Activated CD4-positive, alpha-beta T cell treated with anti-CD3 and anti-CD28 coated beads for 24 hours (primary cell): ENCODE results near the gene DDX24.

ENCODE experiments used
- DNase-seq, 2 donors: peaks; one replicate each; pipeline ENCODE4 v3.0.0-alpha.2; 2020; ENCODE audit warnings: low read depth in 2 of 2

The DDX24 gene

GRCh38 chr14:94010625-94011024, 70.4 kb downstream of the DDX24 start:
- DNase-seq: no peak

DNA sequence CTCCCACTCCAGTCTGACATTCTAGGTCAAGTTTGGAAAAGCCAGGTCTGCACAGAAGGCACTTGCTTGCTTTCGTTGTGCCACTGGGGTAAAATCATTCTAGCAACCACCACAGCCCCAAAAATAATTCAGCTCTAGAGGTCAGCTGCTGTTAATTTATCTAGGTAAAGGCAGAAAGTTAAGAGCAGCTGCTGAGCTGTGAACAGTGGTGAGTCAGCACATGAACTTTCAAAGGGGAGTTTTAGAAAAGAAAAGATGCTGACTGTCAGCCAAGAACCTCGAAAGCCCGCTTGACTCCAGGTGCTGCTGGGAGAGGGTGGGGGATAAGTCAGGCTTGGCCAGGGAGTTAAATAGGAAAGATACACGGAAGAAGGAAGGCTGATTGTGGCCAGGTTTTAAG, 71.2 kb downstream of the DDX24 start:
- DNase-seq: no peak

GRCh38 chr14:94008234-94008633, 72.8 kb downstream of the DDX24 start:
- DNase-seq: no peak

DNA sequence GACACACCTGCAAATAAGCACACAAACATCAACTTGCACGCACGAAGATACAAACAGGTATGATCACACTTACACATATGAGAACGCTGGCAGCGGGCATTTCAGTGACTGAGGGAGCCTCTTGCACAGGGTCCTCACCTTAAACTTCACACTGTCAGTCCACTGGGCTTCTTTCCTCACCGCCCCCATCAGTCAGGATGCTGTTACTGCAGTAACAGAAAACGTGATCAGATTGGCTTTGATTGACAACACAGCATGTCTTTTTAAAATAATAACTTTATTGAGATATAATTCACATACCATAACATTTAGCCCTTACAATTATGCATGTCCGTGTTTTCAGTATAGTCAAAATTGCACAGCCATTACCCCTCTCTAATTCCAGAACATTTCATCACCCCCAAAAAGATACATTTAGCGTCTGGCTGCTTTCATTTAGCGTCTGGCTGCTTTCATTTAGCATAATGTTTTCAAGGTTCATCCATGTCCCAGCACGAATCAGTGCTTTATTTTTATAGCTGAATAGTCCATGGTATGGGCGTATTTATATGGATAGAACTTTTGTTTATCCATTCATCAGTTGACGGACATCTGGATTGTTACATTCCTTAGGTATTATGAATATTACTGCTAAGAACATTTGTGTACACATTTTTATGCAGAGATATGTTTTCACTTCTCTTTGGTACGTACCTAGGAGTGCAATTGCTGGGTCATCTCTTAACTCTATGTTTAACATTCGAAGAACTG, 75.5 kb downstream of the DDX24 start:
- no peak for DNase-seq

DNA sequence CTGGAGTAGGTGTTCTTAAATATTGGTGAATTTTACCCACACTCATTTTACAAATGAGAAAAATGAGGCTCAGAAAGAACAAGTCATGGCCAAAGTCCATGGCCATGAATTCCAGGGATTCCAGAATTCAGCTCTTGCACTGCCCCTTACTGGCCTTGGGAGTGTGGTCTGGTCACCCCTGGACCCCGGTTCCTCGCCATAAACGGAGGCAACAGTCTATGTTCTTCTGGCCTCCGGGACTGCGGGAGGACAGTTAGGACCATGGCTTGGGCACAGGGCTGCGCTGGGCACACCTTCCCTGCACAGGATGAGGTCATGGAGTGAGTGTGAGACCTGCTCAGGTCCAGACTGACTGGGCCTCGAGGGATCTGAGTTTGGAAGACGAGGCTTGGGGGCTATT, 77.0 kb downstream of the DDX24 start:
- no peak for DNase-seq

DNA sequence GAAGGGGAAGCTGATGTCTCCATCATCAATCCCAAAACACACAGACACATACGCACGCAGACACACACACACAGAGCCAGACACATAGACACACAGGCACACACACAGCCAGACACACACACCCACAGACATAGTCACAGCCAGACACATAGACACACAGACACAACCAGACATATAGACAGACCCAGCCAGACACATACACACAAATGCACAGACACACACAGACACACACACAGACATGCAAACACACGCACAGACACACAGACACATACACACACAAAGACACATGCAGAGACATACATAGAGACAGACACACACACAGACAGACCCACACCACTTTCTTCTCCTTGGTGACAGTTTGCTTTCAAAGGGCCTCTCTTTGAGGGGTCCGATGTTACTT, 77.6 kb downstream of the DDX24 start:
- DNase-seq: no peak

- peak; percentile 49 to 51 for DNase-seq
These were observed 79.3 kb downstream of the DDX24 start for GRCh38 chr14:94001501-94002396.

DNA sequence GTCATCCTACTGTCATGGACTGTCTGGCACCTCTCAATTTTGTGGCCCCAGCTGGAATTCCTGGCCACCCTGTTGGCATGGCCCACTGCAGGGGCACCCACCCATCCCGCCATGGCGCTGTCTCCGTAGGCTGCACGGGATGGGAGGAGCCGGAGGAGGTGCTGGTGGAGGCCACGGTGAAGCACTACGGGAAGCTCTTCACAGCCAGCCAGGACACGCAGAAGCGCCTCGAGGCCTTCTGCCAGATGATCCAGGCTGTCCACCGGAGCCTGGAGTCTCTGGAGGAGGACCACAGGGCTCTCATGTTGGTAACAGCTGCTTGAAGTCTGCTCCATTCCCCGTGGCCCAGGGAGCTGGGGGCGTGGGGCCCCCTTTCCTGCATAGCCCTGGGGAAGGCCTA, 80.0 kb downstream of the DDX24 start:
- DNase-seq: no peak

DNA sequence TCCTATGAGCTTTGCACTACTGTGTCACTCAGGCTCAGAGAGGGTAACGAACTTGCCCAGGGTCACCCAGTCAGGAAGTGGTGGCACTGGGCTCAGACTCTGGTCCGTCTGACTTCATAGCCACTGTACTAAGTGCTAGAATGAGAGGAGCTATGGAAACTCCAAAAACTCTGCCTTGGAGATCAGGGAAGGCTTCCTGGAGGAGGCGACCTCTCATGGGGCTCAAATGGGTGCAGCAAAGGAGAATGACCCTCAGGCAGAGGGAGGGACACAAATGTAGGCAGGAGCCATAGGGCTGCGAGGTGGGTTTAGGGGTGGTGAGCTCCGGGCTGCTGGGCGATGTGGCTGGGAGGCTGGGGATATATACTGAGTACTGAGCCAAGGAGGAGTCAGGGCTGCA, 80.7 kb downstream of the DDX24 start:
- DNase-seq: no peak

GRCh38 chr14:93999573-93999972, 81.4 kb downstream of the DDX24 start:
- DNase-seq: no peak

DNA sequence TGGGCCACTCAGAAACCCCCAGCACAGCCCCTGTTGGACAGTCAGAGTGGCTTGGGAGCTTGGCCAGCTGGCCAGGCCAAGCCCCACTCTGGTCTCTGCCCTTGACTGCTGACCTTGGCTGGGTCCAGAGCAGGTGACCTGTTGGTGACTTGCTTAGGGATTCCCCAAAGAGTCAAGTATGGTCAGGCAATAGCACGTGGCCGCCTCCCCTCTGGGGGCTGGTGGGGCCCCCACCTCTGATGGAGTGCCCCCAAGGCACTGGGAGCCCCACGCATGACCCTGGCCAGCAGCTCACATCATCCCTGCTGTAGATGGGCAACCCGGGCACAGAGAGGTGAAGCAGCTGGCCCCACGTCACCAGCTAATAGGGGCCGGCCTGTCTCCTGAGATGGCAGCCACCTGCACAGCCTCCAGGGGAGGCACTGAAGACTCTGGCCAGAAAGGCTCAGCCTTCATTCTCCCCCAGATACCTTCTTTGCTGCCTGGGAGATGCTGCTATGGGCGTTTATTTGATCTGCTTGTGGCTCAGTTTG, 82.1 kb downstream of the DDX24 start:
- no peak for DNase-seq
